GM19397 (cell line): ENCODE data around the gene S1PR5.
"Not testable (repeated sequence)": the region's sequence is repeated elsewhere in the genome, so short reads cannot be mapped to it uniquely, and the experiment has no call there.

Experiments used
- ATAC-seq: cut with Tn5 transposase; IDR thresholded peaks from one replicate; pipeline ENCODE4 v1.9.1; 2021; ENCODE audit warnings: mild to moderate bottlenecking, moderate library complexity; ENCODE audit not compliant: unreplicated experiment

The S1PR5 gene

DNA sequence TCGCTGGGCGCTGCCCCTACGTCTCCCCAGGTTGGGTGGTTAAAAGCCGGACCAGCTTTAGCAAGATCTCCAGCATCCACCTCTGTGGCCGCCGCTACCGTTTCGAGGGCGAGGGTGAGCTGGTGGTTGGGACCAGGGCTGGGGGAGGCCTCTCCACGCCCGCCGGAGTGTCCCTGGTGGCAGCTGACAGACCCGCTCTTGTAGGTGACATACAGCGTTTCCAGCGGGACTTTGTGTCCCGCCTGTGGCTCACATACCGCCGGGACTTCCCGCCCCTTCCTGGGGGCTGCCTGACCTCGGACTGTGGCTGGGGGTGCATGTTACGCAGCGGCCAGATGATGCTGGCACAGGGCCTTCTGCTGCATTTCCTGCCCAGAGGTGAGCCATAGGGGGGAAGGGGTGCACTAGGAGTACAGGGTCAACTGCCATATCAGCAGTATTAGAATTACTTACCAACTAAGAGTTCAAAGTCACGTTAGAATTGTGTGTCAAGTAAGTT, 27.6 kb upstream of the S1PR5 start:
- ATAC-seq = no peak

DNA sequence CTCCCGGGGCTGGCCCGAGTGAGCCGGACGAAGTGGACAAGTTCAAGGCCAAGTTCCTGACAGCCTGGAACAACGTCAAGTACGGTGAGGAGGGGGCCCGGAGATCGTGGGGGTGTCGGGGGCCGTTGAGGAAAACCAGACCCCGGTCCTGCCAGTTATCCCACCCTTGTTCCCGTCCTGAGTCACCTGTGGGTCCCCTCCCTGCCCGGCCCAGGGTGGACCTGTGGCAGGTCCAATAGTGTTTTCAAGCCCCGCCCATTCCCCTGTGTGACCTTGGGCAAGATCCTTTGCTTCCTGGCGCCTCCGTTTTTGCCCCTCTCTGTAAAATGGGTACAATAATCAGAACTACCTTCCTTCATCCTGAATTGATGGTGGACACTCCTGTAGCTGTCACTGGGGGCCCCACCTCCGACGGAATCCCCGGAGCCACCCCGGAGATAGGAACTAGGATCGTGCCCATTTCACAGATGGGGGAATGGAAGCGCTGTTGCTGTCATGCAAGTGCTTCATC, 27.1 kb upstream of the S1PR5 start:
- peak; percentile 6 for ATAC-seq

DNA sequence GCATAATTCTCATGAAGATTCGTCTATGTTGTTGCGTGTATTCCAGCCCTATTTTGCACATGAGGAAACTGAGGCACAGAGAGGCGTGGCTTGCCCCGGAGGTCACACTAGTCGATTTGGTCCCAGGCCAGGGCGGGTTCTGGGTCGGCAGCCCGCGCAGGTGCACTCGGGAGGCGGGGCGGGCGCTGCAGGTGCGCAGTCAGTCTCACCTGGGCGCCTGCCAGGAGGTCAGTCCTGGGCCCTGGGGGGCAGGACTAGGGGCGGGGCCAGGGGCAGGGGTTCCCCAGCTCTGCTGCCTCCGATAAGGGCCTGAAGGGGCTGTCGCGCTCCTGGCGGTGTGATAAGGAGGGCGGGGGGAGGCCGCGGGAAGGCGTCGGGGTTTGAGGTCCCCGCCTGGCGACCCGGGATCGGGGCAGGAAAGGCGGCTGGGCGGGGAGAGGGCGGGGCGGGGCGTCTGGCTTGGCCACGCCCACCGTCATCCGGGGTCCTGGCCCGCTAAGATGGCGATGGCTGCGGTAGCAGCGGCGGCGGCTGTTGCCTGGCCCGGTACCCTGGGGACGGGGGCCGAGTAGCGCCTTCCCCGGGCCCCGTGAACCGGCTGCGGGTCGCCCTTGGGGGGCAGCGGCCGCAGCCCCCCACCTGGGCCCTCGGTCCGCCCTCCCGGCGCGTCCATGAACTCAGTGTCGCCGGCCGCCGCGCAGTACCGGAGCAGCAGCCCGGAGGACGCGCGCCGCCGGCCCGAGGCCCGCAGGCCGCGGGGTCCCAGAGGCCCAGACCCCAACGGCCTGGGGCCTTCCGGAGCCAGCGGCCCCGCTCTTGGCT, 26.4 kb upstream of the S1PR5 start, which contains the start of gene ATG4D:
Gene ATG4D, plus strand, starts transcription at position 485 of the 822 bp plus-strand sequence. Its CDS starts 187 bp downstream, at position 672.
- peak; percentile 82 for ATAC-seq

DNA sequence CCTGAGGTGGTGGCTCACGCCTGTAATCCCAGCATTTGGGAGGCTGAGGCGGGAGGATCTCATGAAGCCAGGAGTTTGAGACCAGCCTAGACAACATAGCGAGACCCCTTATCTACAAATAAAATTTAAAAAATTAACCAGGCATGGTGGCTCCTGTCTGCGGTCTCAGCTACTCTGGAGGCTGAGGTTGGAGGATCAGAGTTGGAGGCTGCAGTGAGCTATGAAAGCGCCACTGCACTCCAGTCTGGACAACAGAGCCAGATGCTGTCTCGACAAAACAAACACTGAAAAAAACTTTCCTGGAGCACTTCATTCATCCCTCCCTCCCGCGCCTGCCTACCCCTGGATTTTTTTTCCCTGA, 25.8 kb upstream of the S1PR5 start:
- no peak for ATAC-seq

DNA sequence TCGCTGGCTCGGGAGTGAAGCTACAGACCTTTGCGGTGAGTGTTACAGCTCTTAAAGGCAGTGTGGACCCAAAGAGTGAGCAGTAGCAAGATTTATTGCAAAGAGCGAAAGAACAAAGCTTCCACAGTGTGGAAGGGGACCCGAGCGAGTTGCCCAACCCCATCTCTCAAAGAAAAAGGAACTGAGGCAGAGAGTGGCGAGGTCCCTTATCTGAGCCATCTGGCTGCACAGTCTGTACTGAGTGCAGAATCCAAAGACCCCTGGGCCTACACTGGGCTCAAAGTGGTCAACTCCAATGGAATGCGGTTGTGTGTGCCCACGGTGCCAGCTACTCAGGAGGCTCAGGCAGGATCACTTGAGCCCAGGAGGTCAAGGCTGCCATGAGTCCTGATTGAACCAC, 21.8 kb upstream of the S1PR5 start:
- not testable (repeated sequence) for ATAC-seq

DNA sequence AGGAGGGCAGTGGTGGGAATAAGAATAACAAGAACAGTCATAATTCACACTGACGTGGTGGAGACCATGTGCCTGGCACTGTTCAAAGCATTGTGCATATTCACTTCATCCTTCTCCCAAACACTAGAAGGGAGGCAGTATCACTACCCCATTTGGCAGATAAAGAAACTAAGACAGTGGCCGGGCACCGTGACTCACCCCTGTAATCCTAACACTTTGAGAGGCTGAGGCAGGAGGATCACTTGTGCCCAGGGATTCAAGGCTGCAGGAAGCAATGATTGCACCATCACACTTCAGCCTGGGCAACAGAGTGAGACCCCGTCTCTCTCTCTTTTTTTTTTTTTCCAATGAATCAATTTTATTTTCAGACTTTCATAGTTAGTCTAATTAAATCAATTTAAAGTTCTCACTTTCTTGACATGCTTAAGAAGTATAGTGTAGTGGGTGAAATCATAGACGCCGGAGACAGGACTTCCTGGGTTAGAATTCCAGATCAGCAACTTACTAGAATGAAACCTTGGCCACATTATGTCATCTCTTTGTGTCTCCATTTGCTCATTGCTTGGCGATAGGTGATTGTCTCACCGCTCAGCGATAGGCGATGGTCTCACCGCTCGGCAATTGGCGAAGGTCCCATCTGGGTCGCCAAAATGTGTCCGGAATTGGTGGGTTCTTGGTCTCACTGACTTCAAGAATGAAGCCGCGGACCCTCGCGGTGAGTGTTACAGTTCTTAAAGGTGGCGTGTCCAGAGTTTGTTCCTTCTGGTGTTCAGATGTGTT, 21.1 kb upstream of the S1PR5 start:
- no peak for ATAC-seq

DNA sequence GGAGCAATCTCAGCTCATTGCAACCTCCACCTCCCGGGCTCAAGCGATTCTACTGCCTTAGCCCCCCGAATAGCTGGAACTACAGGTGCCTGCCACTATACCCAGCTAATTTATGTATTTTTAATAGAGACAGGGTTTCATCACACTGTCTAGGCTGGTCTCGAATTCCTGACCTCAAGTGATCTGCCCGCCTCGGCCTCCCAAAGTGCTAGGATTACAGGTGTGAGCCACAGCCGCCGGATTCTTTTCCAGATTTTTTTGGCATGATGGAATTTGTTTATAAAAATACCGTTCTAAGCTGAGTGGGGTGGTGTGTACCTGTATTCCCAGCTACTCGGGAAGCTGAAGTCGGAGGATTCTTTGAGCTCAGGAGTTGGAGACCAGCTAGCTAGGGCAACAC, 20.4 kb upstream of the S1PR5 start:
- no peak for ATAC-seq

DNA sequence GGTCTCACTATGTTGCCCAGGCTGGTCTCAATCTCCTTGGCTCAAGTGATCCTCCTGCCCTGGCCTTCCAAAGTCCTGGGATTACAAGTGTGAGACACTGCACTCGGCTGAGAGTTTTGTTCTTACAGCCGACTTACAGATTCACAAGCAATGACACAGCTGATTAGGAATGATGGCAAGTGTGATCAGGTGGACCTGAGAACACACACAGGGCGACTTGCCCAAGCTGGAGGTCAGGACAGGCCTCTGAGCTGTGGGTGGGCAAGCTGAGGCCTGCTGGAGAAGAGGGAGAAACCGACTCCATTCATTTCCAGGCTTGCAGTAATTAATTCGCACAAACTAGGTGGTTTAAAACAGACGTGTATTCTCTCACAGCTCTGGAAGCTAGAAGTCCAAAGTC, 18.4 kb upstream of the S1PR5 start:
- ATAC-seq = no peak

DNA sequence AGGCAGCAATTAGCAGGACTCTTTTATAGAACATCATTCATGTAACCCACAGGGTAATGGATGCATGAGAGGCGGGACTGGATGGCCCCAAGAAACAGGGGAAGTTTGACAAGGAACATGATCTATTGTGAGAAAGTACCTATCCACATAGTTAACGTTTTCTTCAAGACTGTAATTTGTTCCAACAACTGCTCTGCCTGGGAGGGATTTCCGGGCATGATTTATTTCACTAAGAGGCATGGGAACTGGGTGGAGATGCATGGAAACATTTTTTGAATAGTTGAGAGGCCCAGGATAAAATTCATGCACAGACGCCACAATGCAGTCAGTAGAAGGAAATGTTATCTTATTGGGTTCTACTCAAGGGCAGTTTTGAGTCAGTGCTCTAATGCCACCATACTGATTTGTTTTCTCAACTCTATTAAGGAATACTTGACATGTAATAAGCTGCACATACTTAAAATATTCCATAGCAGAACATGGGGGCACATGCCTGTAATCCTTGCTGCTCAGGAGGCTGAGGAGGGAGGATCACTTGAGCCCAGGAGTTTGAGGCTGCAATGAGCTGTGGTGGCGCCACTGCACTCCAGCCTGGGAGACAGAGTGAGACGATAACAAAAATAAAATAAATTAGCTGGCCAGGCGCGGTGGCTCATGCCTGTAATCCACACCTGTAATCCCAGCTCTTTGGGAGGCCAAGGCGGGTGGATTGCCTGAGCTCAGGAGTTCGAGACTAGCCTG, 16.6 kb upstream of the S1PR5 start:
- no peak for ATAC-seq

DNA sequence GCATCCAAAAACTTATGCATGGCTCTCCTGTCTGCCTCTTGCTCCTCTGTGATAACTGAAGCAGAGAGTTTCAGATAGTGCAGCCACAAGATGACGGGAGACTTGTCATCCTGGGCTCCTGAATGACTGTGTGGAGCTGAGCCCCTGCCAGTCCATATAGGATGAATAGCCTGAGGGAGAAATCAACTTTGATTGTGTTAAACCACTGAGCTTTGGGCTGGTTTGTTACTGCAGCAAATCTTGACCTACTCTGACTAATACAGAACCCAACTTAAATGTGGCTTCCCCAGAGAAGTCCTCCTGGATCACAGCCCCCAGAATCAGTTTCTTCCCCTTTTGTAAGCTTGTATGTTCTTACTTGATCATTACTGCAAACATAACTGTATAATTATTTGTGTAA, 15.2 kb upstream of the S1PR5 start:
- ATAC-seq = no peak

DNA sequence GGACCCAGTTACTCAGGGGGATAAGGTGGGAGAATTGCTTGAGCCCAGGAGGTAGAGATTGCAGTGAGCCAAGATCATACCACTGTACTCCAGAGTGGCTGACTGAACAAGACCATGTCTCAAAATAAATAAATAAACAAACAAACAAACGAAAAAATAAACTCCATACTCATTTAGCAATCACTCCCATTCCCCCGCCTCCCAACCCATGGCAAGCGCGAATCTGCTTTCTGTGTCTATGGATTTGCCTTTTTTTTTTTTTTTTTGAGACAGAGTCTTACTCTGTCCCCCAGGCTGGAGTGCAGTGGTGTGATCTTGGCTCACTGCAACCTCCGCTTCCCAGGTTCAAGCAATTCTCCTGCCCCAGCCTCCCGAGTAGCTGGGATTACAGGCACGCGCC, 9.6 kb upstream of the S1PR5 start:
- ATAC-seq = not testable (repeated sequence)

DNA sequence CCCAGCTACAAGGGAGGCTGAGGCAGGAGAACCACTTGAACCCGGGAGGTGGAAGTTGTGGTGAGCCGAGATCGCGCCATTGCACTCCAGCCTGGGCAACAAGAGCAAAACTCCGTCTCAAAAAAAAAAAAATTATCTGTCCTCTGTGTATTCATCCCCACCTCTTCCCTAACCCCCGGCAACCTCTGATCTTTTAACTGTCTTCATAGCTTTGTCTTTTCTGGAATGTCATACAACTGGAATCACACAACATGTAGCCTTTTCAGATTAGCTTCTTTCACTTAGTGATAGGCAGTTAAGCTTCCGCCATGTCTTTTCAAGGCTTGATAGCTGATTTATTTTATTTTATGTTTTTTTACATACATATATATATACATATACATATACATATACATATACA, 8.4 kb upstream of the S1PR5 start:
- no peak for ATAC-seq

DNA sequence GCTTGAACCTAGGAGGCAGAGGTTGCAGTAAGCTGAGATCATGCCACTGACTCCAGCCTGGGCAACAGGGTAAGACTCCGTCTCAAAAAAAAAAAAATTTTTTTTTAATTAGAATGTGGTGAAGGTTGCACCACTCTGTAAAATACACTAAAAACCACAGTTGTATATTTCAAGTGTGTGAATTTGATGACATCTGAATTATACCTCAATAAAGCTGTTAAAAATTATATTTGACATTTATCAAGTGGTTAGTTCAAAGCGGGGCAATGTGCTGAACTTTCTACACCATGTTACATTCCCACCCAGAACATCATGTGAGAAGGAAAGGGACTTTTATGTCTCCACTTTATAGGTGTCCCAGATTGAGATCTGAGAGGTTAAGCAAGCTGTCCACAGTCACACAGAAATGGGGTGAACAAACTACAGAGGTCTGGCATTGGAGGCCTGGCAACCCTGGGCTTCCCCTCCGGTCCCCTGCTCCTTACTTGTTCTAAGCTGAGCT, 5.9 kb upstream of the S1PR5 start:
- ATAC-seq = no peak

DNA sequence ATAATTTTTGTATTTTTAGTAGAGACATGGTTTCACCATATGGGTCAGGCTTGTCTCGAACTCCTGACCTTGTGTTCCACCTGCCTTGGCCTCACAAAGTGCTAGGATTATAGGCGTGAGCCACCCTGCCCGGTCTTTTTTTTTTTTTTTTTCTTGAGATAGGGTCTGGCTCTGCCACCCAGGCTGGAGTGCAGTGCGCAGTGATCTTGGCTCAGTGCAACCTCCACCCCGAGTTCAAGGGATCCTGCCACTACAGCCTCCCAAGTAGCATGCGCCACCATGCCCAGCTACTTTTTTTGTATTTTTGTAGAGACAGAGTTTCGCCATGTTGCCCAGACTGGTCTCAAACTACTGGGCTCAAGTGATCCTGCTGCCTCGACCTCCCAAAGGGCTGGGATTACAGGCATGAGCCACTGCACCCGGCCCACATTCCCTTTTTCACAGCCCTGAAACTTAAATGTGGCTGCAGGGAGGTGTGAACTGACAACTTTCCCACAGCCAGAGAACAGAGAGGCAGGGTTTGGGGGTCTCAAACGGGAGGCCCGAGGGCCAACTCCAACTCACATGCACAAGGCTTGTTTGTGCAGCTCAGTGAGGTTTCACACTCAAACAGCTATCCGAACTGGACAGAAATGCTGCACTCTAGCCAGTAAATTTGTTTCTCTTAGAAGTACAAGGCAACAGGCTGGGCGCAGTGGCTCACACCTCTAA, 4.4 kb upstream of the S1PR5 start:
- no peak for ATAC-seq

DNA sequence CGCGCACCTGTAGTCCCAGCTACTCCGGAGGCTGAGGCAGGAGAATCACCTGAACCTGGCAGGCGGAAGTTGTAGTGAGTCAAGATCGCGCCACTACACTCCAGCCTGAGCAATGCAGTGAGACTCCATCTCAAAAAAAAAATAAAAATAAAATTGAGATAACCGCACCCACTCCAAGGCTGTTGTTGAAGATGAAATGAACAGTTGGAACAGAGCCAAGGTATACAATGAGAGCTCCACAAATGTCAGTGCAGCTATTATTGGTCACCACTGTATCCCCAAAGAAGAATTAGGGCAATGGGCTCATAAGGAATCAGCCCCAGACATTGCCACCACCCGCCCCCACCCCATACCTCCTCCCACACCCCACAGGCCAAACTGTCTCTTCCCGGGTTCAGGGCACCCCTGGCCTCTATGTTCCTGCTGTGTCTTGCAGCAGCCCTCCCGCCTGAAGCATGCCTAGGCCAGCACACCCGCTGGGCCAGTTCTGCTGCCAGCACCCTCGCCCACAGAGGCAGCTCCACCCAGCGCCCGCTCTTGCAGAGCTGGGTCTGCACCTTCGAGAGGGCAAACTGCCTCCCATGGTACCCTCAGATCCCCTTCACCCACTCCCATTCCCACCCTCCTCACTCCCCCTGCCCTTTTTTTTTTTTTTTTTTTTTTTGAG, 3.5 kb upstream of the S1PR5 start:
- ATAC-seq = no peak

DNA sequence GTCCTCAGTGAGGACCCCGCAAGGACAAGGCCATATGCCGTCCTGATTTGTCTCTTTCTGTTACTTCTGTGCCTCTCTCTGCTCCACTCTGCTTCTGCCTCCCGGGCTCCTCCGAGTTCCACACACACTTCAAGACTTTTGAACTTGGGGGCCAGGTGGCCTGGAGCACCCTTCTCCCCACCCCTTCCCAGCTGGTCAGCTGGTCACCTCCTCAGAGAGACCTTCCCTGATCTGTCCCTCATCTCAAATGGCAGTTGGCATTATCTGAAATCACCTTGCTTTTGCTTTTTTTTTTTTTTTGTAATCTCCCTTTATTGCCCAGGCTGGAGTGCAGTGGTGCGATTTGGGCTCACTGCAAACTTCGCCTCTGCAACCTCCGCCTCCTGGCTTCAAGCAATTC, 2.2 kb upstream of the S1PR5 start:
- ATAC-seq = no peak

DNA sequence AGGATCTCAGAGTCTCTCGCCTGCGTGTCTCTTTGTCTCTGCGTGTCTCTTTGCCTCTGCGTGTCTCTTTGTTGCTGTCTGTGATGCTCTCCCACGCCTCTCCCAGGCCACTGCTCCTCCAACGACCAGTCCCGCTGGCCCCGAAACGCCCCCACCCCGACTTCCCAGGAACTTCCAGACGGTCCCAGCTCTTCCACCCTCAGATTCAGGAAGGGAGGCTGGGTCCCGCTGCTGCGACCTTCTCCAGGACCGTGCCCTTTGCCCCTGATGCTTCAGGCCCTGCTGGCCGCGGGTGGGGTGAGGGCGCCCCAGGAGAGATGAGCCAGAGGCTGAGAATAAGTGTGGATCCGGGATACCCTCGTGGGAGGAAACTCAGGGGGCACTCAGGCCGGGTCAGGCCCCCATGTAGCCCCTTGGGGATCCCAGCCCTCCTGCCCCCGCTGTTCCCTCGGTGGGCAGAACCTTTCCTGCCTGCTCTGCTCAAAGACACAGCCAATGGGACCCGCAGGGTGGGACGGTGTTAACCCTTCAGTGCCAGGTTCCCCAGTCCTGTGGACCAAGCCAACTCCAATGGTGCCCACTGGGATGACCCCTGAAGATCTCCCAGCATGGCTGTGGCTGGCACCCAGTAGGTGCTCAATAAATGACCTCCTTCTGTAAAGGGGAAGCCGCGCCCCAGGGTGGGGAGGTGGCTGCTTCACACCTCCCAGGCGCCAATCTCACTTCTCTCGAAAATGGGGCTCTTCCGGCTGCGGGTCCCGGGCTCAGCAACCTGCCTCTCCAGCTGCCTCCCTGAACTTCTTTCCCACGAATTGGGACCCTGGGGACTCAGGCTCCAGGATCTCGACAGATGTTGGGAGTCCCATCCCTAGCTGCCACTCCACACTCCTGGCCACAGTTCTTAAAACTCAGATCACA, 1.5 kb upstream of the S1PR5 start:
- ATAC-seq = no peak

DNA sequence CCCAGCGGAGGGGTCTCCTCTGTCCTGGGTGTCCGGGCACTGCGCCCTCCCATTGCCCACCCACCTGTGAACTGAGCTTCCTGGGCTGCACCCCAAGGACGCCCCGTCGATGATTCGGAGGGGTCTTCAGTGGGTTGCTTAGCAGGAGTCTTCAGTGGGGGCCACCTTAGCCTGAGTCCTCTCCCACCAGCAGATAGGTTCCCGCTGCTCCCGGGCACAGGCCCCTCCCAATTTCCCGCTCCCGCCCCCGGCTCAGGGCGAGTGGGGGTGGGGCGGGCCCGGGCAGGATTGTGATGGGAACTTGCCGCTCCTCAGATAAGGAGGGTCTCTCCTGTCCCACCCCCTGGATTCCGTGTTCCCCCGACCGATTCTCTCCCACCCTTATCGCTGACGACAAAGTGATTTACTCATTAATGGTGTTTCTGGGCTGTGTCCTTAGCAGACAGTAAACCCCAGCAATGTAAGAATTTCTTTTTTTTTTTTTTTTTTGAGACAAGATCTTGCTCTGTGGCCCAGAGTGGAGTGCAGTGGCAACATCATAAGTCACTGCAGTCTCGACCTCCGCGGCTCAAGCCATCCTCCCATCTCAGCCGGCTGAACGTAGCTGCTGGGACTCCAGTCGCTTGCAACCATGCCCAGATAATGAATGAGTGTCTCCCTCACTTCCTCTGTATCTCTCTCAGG, 655 bp upstream of the S1PR5 start:
- ATAC-seq = no peak
